Erythroblast (primary cell): ENCODE results near the gene DGKD.

Experiments
- DNase-seq, 2 experiments: peaks; one replicate each; lab custom pipeline; 2025; lab: John Stamatoyannopoulos, UW
- GATA1 ChIP-seq: IDR thresholded peaks from 2 replicates; pipeline ENCODE4 v1.6.1; 2011; ENCODE audit warnings: low read depth, mild to moderate bottlenecking, control low read depth, low read length, moderate library complexity
- POLR2A ChIP-seq: IDR thresholded peaks from 2 replicates; pipeline ENCODE4 v1.6.1; 2011; ENCODE audit warnings: mild to moderate bottlenecking, low read length

The DGKD gene

GRCh38 chr2:233519787-233520611 lies 165.7 kb downstream of the DGKD start:
- DNase-seq, result no peak
- TF ChIP-seq POLR2A (no peak), GATA1 (no peak)
